Stimulated activated CD8-positive, alpha-beta memory T cell treated with anti-CD3 and anti-CD28 coated beads, Interleukin-7, amount 100 ng/mL, for 1 hour (primary cell): ENCODE results near the gene LAYN.

Experiments used
- DNase-seq, 2 donors: peaks; one replicate each; pipeline ENCODE4 v3.0.0-alpha.2; 2020; ENCODE audit warnings: low read depth in 2 of 2

The LAYN gene

DNA sequence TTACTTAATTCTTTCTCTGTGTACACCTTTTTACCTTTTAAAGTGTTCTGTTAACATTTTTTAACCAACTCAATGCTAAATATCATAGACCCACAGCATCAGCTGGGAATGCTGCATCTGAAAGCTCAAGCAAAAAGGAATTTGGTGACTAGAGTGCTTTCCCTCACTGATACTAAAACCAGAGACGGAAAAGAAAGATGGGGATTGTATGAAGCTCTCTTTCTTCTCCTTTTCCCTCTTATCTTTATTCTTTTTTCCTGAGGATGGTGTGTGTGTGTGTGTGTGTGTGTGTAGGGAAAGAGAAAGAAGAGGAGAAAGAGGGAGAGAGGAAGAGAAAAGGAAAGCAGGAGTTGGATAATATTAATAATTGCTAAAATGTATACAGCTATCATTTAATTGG lies 57.6 kb downstream of the LAYN start:
- DNase-seq, result no peak

DNA sequence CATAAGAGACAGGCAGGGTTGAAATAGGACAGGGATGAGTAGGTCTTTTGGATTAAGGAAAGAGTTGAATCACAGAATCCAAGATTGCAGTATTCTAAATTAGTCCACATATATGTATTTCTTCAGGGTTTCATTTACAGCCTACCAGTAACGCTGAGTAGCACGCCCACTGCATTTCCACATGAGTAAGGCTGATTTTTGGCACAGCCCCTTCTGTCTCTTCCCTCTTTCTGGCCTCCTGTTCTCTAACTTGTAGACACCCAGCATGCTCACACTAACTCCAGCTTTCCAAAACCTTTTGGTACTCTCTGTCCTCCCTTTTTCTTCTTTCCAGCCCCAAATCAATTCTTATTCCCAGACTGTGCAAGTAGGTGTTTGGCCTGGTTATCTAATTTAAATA lies 58.0 kb downstream of the LAYN start:
- DNase-seq, result no peak

DNA sequence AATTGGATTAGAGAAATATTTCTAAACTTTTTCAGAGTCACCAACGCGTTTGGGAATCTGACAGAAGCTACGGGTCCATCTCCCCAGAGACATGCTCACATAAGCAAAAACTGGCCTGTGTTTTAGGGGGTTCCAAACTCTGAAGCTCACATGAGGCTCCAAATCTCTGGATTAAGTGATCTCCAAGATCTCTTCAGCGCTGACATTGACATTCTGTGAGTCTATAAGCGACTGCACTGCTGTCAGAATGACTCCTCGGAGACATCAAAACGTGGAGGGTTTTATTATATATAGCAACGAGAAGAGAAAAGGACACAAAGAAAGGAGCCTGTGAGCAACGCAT lies 61.1 kb downstream of the LAYN start:
- DNase-seq, result no peak

DNA sequence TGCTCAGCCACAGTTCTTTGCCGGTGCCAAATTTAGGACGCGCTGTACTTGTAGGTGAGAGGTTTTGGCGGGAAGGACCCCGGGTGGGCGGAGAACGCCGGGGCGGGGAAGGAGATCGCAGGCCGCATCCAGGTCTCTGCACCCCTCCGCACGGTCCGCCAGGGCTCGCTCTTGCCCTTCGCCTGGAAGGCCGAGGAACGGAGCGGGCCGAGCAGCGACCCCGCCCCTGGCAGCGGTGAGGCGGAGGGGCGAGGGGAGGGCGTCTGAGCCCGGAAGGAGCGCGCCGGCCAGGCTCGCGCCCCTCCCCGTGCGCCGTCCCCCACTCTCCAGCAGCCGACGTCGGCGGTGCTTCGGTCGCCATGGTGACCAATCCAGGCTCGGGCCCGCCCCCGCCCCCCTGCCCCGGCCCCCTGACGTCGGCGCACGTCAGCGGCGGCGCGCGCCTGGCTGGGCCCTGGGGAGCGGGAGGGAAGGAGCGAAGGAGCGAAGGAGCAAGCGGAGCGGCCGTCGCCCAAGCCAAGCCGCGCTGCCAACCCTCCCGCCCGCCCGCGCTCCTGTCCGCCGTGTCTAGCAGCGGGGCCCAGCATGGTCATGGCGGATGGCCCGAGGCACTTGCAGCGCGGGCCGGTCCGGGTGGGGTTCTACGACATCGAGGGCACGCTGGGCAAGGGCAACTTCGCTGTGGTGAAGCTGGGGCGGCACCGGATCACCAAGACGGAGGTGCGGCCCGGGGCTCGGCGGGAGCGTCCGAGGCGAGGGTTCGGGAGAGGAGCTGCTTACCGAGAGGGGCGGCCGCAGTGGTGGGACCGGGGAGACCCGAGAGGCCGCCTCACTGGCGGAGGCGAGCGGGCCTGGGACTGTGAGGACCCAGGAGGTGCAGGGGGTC lies 61.7 kb downstream of the LAYN start, which contains the start of gene SIK2:
TSS of gene SIK2 (plus strand) at position 471 of the 886 bp plus-strand sequence. CDS start at position 586, 115 bp downstream.
- DNase-seq, result peak; percentile 71 to 79

DNA sequence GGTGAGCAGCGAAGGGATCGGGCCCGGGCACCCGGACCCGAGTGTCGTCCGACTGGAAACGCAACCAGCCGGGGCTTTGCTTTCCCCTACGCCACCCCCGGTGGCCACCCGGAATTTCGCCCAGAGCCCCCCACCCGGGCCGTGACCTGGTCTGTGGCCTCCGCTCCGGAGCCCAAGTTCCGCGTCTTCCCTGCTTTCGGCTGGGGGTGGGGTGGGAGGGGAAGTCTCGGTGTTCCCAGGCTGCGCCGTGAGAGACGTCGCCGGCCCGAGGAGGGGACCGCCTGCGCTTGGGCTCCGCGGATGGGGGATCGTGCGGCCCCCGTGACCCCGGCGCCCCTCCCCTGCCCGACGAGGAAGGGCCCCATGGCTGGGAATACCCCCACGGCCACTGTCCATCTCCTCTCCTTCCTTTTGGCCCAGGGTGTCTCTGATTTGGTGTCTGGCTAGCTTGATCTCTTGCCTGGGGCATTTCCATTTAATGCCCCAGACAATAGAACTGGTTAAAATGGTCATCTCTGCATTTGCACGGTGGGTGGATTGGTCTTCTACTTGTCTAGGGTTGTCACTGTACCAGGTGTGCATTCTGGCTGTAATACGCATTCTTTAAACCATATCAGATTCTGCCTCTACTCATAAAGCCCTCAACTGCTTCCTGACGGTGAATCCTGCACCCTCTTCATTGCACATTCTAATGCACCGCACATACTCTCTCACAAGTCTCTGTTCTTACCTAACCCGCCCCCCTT lies 62.5 kb downstream of the LAYN start:
- DNase-seq, result no peak

DNA sequence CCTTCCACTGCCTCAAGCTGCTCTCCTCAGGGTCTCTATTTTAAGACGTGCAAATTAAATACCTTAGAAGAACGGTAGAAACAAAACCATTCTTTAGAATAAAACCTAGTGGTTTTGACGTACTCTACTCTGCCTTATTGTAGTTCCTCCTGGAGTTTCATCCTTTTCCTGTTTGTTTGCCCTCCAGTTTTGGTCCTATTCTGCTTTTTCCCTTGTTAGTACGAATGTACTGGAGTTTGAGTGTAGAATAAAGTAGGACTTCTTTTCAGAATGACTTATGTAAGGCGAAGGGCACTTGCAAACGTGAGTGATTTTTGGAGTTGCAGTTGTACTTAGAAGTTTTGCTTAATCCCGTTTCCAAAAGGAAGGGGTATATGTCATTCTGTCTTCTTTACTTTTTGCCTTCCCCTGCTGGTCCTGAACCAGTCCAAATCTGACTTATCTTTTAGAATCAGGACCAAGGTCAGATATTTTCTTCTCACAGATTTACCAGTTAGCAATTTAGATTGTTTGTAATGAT lies 63.2 kb downstream of the LAYN start:
- no peak for DNase-seq

DNA sequence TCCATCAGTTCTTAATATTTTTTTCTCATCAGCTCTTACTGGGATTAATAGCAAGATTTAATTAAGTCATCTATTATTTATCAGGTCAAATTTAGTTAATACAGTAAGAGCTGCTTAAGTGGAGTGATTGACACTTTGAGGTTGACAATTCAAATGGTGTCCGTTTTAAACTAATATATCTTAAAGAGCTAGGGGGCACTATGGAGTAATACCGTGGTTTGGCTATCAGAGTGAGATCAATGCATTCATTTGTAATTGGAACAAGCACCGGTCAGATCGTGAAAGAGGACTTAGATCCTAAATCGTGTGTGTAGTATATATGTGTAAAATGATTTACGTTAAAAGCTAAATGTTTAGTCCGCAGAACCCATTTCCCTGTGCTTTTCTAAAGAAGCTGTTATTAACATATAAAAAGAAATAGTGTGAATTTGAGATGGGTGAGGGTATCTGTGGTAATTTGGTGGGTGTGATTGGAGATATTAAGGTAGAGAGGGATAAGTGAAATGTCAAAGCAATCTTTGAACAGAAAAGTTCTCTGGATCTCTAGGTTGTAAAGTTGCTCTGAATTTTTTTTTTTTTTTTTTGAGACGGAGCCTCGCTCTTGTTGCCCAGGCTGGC lies 64.0 kb downstream of the LAYN start:
- DNase-seq, result no peak

DNA sequence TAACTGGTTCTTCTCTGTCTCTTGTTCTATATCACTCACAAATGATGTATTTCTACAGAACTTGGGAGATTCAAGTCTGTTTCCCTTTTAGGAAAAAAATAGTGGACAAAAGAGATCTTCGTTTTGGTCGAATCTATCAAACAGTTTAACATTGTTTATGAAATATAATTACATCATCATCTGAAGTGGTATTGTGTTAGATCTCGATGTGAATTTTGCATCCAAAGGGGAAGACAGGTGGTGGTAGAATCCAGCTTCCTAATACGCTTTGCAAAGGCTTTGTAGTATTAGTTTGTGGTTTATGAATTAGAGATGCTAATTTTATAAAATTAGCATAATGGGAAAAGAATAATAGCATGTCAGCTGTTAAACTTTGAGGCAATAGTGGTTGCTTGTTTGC lies 65.2 kb downstream of the LAYN start:
- no peak for DNase-seq

DNA sequence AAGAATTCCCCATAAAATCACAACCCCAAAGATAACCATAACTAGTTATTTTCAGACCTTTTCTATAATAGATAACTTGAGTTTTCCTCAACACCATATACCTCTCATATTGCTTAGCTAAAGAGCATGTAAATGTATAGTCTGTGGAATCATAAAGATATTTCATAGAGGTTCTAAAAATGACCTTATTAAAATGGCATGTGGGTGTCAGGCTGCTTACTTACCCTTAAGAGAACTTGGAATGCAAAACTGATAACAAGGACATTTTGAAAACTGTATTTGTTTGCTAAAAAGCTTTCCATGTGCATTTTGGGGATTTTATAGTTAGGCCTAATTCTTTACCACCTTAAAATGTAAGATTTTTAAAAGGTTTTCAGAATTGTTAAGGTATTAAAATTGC lies 66.5 kb downstream of the LAYN start:
- DNase-seq, result no peak

DNA sequence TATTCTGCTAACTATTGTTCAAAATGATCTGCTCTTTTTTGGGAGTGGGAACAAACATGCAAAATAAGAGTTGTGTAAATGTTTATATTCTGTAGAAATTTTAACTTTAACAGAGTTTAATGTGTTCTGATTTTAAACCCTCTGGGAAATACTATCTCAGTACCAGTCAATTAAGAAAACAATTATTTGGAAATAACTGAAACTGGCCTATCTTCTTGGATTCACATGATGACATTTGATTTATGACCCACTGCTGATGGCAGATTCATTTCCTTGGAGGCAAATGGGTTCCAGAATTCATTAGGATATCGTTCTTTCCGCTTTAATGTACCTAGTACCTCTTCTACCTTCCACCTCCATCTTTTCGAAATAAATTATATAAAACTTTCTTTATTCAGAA lies 67.2 kb downstream of the LAYN start:
- no peak for DNase-seq
